Breast epithelium (tissue), 4 donors: Measurements from ENCODE around the gene ITGA5. TPM values are rescaled to one million over a fixed set of nuclear protein-coding genes. Genes with fewer than 3 reads are reported as not detected.
A peak's percentile ranks its signal among the peaks of the same experiment; 100 is the strongest.

Source experiments
- DNase-seq, 2 donors: peaks; one replicate each; pipeline ENCODE4 v3.0.0-alpha.2; 2019; ENCODE audit warnings: low spot score in 2 of 2
- H3K27ac ChIP-seq, 2 donors: fragments of 200-600 bp; sonication (generic) in 1 of 2; one replicate each; pipeline ENCODE4 v1.5.1; 2016 to 2019; ENCODE audit warnings: mild to moderate bottlenecking in 1 of 2
- H3K27me3 ChIP-seq, 2 donors: fragments of 200-600 bp; sonication (generic) in 1 of 2; one replicate each; pipeline versions ENCODE4 v1.5.1 to v1.6.0; 2017 to 2019; ENCODE audit warnings: control low read depth in 1 of 2, mild to moderate bottlenecking in 1 of 2
- H3K36me3 ChIP-seq: fragments of 200-600 bp; one replicate; pipeline ENCODE4 v1.5.1; 2019
- H3K4me1 ChIP-seq, 2 donors: fragments of 200-600 bp; sonication (generic); one replicate each; pipeline ENCODE4 v1.5.1; 2016 to 2019; ENCODE audit warnings: control low read depth in 1 of 2
- H3K4me3 ChIP-seq, 3 donors: fragments of 200-600 bp; sonication (generic); 1 replicate in 2 of 3; 2 replicates in 1 of 3; pipeline ENCODE4 v1.5.1; 2016 to 2019; ENCODE audit warnings: mild to moderate bottlenecking in 3 of 3, moderate library complexity in 2 of 3
- H3K9me3 ChIP-seq, 2 donors: fragments of 200-600 bp; sonication (generic) in 1 of 2; one replicate each; pipeline ENCODE4 v1.5.1; 2016 to 2019; ENCODE audit warnings: control low read depth in 1 of 2
- POLR2A ChIP-seq: fragments of 450-650 bp; IDR thresholded peaks from one replicate; pipeline ENCODE4 v1.6.1; 2016; ENCODE audit warnings: antibody characterized with exemption, mild to moderate bottlenecking, moderate library complexity
- POLR2AphosphoS5 ChIP-seq, 3 donors: sonication (generic); formaldehyde crosslinking; IDR thresholded peaks; one replicate each; pipeline ENCODE4 v1.6.1; 2017; ENCODE audit warnings: antibody characterized with exemption in 3 of 3
- intact Hi-C: fragments of 100-400 bp; cut with DNase I; formaldehyde crosslinking; loops from one replicate; pipeline ENCODE4 v1.15.1; 2023; ENCODE audit warnings: low total_unique reads
- total RNA-seq, 3 donors: library from RNA; depleted of rRNA; stranded (reverse); fragments of >200 nt; gene quantifications; one replicate each; pipeline ENCODE4 v1.1.0, GENCODE V29; 2016
- TF ChIP-seq, protein P1 (sequence below), 3 donors: fragments of 450-650 bp; IDR thresholded peaks; one replicate each; pipeline ENCODE4 v1.5.1; 2016 to 2017; ENCODE audit warnings: antibody characterized with exemption in 3 of 3, mild to moderate bottlenecking in 3 of 3, moderate library complexity in 3 of 3

The ITGA5 gene
- total RNA-seq, 3 donors from 2014 or later, result 30.4 to 135 (median 81.9) TPM

DNA sequence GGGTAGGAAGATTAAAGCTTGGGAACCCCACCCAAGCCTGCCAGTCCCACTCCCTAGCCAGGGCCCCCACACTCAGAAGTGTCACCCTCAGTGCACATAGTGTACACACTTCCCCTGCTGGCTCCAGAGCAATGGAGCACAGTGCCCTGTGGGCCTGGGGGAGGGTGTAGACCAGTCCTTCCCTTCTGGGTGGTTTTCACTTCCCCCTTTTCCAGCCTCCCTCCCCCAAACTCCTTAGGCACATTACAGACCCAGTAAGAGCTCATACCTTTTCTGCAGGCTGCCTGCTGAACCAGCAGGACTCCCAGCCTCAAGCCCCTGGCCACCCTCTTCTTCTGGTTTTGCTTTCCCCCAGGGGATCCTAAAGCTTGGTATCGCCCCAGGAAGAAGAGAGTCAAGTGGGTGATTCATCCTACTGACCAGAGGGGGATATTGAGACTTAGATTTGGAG, 34.5 kb downstream of the ITGA5 start, which contains the start of gene ZNF385A:
TSS of gene ZNF385A (minus strand) at position 143 of the 451 bp plus-strand sequence. CDS start 219 bp downstream, outside the sequence.
- no peak for DNase-seq
- H3K27me3 ChIP-seq, result no peaks in the 10 kb centered on the region
- no peak for TF ChIP-seq POLR2A
- TF ChIP-seq POLR2AphosphoS5 (IDR thresholded peaks at IDR 0.05), result no peak
- H3K4me1 ChIP-seq, result peaks cover 0 to 10% of the 10 kb centered on the region in 2 donors
- intact Hi-C loops, result no loop called here
- H3K27ac ChIP-seq, result peak within 1 kb of the TSS; percentile 83 to 90
- peak within 1 kb of the TSS in 1 of 3 donors; percentile 15 for H3K4me3 ChIP-seq
- H3K9me3 ChIP-seq, result no peaks in the 10 kb centered on the region
- no peaks in the 10 kb centered on the region for H3K36me3 ChIP-seq

DNA sequence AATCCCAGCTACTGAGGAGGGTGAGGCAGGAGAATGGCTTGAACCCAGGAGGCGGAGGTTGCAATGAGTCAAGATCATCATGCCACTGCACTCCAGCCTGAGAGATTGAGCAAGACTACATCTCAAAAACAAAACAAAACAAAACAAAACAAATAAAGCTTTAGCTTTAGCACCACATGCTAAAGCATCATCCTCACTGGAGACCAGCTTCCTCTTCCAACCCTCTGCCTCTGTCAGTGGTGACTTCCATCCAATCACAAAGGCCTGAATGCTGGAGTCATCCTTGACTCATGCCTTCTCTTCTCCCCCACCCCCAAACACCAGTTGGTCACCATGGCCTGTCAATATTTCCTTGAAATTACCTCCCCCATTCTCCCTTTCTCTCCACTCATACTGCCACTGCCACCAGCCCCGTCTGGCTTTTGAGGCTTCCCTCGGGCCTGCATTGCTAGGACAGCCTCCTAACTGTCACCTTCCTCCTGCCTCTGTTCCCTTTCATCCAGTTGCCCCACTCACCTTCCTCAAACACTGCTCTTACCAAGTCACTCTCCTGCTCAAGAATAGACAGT, 35.9 kb downstream of the ITGA5 start:
- no peaks in the 10 kb centered on the region for H3K27me3 ChIP-seq
- DNase-seq, result no peak
- no peaks in the 10 kb centered on the region for H3K9me3 ChIP-seq
- peak overlapping the region in 1 of 2 donors; percentile 83 for H3K27ac ChIP-seq
- intact Hi-C loops, result no loop called here
- TF ChIP-seq POLR2A (no peak), POLR2AphosphoS5 (IDR thresholded peaks at IDR 0.05) (peak in 1 of 3 donors; percentile 29)
- H3K4me1 ChIP-seq, result peaks cover 0 to 6% of the 10 kb centered on the region in 2 donors
- no peak overlapping the region for H3K4me3 ChIP-seq
- no peaks in the 10 kb centered on the region for H3K36me3 ChIP-seq

DNA sequence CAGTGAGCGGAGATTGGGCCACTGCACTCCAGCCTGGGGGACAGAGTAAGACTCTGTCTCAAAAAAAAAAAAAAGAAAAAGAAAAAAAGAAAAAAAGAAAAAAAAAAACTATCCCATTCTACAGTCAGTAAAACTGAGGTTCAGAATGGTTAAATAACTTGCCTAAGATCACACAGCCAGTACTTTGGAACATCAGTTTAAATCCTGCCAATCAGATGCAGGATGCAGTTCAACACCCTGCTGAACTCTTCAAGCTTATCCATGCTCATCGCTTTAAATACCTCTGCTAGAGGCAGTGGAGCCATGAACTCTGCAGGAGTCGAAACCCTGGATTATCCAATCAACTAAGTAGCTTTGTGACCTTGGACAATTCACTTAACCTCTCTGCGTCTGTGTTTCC, 37.9 kb downstream of the ITGA5 start:
- no peak for TF ChIP-seq POLR2AphosphoS5 (IDR thresholded peaks at IDR 0.05)
- TF ChIP-seq, protein P1, sequence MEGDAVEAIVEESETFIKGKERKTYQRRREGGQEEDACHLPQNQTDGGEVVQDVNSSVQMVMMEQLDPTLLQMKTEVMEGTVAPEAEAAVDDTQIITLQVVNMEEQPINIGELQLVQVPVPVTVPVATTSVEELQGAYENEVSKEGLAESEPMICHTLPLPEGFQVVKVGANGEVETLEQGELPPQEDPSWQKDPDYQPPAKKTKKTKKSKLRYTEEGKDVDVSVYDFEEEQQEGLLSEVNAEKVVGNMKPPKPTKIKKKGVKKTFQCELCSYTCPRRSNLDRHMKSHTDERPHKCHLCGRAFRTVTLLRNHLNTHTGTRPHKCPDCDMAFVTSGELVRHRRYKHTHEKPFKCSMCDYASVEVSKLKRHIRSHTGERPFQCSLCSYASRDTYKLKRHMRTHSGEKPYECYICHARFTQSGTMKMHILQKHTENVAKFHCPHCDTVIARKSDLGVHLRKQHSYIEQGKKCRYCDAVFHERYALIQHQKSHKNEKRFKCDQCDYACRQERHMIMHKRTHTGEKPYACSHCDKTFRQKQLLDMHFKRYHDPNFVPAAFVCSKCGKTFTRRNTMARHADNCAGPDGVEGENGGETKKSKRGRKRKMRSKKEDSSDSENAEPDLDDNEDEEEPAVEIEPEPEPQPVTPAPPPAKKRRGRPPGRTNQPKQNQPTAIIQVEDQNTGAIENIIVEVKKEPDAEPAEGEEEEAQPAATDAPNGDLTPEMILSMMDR (IDR thresholded peaks at IDR 0.05), result no peak
- no peak for TF ChIP-seq POLR2A
- Histone ChIP-seq H3K4me3 (no peak overlapping the region), H3K27me3 (no peaks in the 10 kb centered on the region), H3K9me3 (no peaks in the 10 kb centered on the region), H3K27ac (no peak overlapping the region), H3K36me3 (no peaks in the 10 kb centered on the region), H3K4me1 (no peaks in the 10 kb centered on the region)
- no peak for DNase-seq
- intact Hi-C loops, result loop anchor here (1.0 kb wide), 1 partner anchor 31 kb away; no protein-coding TSS in a partner anchor

DNA sequence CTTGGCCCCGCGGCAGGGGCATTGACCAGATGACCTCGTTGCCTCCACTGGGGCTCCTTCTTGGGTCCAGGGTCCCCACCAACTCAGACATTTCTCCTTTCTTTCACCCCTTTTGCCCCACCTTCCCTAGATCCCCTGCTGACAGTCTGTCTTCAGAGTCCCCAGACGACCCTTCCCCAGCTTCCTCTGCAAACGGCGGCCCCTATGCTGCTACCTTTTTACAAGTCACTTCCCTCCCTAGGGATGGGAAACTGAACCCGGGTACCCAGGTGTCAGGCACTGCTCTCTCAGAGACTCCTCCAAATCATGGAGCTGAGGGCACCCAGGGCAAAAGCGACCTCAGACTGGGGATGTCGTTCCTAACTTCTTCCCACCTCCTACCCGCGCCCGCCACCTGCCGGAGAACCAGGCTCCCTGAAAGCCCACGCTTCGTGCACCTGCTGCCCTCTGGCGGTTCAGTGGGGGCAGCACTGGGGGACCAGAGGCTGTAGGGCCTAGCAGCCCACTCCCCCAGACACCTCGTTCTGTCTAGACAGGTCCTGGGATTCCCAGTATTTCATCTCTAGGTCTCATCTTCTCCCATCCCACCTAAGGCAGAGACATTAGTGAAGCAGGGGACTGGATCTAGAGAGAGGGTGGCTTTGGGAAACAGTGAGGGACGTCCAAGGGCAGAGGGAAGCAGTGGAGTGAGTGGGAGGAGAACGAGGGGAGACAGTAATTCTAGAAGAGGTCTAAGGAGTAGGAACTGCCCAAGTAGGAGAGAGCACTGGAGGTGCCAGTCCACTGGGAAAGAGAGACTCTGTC, 39.5 kb downstream of the ITGA5 start:
- no peaks in the 10 kb centered on the region for H3K4me1 ChIP-seq
- peak; percentile 82 to 93 for DNase-seq
- intact Hi-C loops, result no loop called here
- no peaks in the 10 kb centered on the region for H3K27me3 ChIP-seq
- peak overlapping the region; percentile 54 to 73 (median 54) for H3K4me3 ChIP-seq
- H3K27ac ChIP-seq, result peak overlapping the region; percentile 70 to 81
- no peaks in the 10 kb centered on the region for H3K9me3 ChIP-seq
- TF ChIP-seq, protein P1 (IDR thresholded peaks at IDR 0.05), result peak; percentile 96 to 100 (median 99)
- TF ChIP-seq POLR2A (no peak), POLR2AphosphoS5 (IDR thresholded peaks at IDR 0.05) (peak in 2 of 3 donors; percentile 51 to 64)
- no peaks in the 10 kb centered on the region for H3K36me3 ChIP-seq

DNA sequence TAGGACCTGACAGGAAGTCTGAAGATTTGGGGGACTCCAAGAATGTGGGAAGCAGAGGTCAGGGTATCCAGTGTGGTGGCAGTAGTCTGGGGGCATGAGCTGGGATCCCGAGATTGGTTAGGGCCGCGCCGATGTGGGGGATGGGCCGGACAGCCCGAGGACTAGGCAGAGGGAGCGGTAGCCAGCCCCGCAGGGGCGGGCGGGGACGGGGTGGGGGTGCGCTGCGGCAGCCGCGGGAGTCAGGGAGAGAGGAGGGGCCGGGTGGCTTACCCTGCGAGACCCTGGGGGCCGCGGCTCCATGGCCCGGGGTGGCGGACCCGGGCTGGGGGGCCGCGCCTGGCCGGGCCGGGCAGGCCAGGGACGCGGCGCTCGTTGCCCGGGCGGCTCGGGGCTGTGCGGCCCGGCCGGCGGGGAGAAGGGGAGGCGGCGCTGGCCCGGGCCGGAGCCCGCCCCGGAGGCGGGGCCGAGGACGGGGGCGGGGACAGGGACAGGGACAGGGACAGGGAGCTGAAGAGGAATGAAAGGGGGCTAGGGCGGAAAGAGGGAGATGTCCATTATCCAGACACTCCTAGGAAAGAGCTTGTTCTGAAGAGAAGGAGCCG, 40.2 kb downstream of the ITGA5 start:
- Histone ChIP-seq H3K4me1 (no peaks in the 10 kb centered on the region), H3K4me3 (peak overlapping the region; percentile 54 to 73 (median 54)), H3K27ac (peak overlapping the region; percentile 70 to 81), H3K36me3 (no peaks in the 10 kb centered on the region), H3K27me3 (no peaks in the 10 kb centered on the region), H3K9me3 (no peaks in the 10 kb centered on the region)
- TF ChIP-seq, protein P1 (IDR thresholded peaks at IDR 0.05), result no peak
- no peak for TF ChIP-seq POLR2A
- no peak for TF ChIP-seq POLR2AphosphoS5 (IDR thresholded peaks at IDR 0.05)
- DNase-seq, result no peak
- intact Hi-C loops, result no loop called here
